Mesenteric fat pad (tissue), 1 donor: ENCODE results near the gene BCAR3. TPM values are rescaled to one million over a fixed set of nuclear protein-coding genes. Genes with fewer than 3 reads are reported as not detected.
"Not testable (repeated sequence)": the region's sequence is repeated elsewhere in the genome, so short reads cannot be mapped to it uniquely, and the experiment has no call there.

Experiments used
- DNase-seq: peaks from one replicate; pipeline ENCODE4 v3.0.0-alpha.2; 2020; ENCODE audit warnings: low spot score
- total RNA-seq: library from RNA; stranded (reverse); fragmentation: NEBNext Ultra II Directional; extraction: Animal tissue kit (Norgen Biotek cat#: 25700); gene quantifications from one replicate; pipeline ENCODE4 v1.2.1, GENCODE V29; 2021
- donor health status: DM: yes; HTN: yes; CAD: no.

The BCAR3 gene
- total RNA-seq, 1 donor from 2014 or later = 30.3 TPM

- no peak for DNase-seq
These were observed 26.3 kb upstream of the BCAR3 start for GRCh38 chr1:93707956-93708355.

DNA sequence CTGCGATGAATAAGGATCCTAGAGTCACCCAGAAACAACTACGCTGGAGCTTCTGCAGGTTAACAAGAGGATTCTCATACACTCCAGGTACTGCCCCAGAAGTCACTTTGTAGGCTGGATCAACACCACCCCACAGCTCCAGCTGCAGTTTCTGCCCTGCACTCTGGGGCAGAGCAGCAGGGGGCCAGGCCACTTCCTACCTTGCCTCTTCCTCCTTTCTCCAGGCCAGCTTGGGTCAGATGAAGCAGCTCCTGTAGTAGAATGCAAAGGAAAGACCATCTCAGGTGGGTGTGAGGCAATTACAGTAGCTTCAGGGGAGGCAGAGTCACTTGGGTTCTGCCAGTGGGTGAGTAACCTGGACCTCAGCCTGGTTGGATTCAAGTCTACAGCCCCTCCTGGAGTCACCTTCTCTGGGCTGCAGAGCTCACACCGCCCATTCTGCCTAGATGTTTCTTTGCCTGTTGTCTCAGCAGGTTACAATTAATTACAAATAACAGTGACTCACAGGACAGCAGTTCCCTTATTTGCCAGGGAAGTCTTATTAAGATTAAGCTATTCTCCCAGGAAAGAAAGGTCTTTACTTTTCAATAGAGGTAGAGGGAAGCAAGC lies 24.4 kb upstream of the BCAR3 start:
- DNase-seq = no peak

- no peak for DNase-seq
These were observed 22.4 kb upstream of the BCAR3 start for GRCh38 chr1:93704052-93704451.

- no peak for DNase-seq
These were observed 22.0 kb upstream of the BCAR3 start for GRCh38 chr1:93703643-93704042.

DNA sequence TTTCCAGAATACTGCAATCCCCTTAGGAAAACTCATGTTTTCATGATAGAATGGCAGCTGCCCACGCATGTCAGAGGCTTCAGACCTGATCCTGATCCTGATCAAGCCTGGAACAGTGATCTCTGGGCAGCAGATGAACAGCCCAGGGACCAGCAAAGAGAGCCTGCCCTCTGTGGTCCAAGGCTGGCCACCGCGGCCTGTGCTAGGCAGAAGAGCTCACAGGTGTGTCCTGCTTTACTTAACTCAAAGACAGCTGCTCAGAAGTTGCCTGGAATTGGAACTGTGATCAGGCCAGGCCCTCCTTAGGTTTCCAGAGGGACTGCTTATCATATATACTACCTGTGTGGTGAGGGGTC lies 21.2 kb upstream of the BCAR3 start:
- DNase-seq = no peak

GRCh38 chr1:93702111-93702827 lies 20.6 kb upstream of the BCAR3 start:
- DNase-seq = no peak

- DNase-seq = no peak
These were observed 20.0 kb upstream of the BCAR3 start for GRCh38 chr1:93701629-93702028.

- no peak for DNase-seq
These were observed 19.2 kb upstream of the BCAR3 start for GRCh38 chr1:93700532-93701469.

- DNase-seq = no peak
These were observed 18.0 kb upstream of the BCAR3 start for GRCh38 chr1:93699503-93700168.

- DNase-seq = no peak
These were observed 17.4 kb upstream of the BCAR3 start for GRCh38 chr1:93699049-93699384.

GRCh38 chr1:93698329-93699048 lies 16.9 kb upstream of the BCAR3 start:
- no peak for DNase-seq

DNA sequence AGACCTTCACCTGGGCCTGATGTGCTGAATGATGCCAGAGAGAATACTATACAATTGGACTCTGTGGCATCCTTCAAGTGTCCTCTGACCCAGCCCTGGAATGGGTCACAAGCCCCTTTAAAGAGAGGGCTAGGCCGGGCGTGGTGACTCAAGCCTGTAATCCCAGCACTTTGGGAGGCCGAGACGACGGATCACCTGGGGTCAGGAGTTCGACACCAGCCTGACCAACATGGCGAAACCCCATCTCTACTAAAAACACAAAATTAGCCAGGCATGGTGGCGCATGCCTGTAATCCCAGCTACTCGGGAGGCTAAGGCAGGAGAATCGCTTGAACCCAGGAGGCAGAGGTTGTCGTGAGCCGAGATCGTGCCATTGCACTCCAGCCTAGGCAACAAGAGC lies 15.9 kb upstream of the BCAR3 start:
- not testable (repeated sequence) for DNase-seq

DNA sequence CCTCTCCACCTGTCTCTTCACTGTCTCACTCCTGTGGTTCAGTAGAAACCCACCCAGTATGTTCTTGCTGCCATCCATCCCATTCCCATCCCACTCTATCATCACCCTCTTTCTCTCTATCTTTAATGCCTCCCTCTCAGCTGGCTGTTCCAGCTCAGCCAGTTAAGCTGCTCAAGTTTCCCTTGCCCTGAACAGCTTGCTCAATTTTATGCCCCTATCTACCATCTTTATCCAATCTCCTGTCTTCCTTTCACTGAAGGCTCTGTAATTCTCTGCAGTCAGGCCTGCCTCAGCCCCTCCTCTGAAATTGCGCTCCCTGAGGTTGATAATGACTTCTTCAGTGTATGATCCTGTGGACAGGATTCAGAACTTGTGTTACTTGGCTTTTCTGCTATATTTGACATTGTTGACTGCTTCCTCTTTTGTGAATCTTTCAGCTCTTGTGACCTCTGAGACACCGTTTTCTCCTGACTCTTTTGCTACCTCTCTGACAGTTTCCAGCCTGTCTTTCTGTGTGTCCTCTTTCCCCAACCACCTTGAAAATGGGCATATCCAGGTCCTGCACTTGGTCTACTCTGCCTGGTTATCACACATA lies 13.9 kb upstream of the BCAR3 start:
- no peak for DNase-seq

DNA sequence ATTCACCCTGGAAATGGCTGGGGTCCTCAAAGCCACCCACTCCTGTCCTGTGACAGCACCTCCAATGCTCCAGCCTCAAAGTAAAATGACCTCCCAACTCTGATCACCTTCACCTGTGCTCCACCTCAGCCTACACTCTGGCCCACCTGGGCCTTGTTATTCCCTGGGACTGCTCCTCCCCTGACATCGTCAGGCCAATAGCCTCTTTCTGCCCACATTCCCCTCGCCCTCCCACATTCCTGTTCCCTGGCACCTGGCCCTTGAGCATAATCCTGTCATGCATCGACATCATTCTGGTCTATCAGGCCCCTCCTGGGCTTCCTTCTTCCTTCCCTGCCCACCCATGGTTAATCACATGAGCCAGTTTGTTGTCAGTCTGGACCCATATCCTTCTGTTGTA lies 13.2 kb upstream of the BCAR3 start:
- no peak for DNase-seq

GRCh38 chr1:93694039-93694438 lies 12.4 kb upstream of the BCAR3 start:
- DNase-seq = no peak

DNA sequence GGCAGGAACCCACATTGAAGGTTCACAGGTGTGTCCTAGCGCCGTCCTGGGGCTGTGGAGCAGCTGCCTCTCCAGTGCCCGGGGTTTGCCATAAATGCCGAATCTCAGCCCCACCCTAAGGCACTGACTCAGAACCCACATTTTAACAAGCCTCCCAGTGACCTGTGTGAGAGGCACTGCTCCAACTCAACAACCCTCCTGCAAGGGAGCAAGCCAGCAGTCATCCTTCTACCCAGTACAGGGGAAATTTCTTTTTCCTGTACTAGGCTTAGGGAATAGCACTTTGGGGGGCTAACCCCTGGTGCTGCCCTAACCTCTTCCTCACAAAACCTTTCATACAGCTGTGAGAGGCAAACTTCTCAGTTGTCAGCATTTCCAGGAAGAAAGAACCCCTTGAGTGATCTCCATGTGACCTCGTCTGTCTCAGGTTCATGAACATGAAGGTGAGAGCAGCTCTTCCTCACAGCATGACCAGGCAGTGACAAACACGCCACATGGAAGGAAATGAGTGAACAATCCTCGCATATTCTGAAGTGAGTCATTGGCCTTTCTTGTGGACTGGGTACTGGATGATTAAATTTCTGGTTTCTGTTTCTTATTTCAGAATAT lies 11.4 kb upstream of the BCAR3 start:
- DNase-seq = no peak

GRCh38 chr1:93692451-93692861 lies 10.8 kb upstream of the BCAR3 start:
- DNase-seq = no peak

DNA sequence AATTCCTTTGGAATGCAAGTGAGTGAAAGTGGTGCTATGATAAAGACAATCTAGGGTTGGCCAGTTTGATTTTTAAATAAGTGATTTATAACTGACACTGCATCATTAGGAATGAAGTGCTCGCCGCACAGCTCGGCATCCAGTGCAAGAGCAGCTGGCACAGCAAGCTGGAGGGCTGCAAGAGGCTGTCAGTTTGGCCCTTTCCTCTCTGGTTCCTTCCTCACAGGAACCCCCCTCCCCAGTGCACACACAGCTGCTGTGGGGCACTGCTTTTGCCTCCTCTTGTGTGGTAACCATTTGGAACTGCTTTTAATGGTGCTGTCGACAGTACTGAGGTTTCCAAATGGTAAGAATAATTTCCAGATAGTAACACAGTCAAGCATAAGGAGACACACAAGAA lies 10.4 kb upstream of the BCAR3 start:
- DNase-seq = no peak

DNA sequence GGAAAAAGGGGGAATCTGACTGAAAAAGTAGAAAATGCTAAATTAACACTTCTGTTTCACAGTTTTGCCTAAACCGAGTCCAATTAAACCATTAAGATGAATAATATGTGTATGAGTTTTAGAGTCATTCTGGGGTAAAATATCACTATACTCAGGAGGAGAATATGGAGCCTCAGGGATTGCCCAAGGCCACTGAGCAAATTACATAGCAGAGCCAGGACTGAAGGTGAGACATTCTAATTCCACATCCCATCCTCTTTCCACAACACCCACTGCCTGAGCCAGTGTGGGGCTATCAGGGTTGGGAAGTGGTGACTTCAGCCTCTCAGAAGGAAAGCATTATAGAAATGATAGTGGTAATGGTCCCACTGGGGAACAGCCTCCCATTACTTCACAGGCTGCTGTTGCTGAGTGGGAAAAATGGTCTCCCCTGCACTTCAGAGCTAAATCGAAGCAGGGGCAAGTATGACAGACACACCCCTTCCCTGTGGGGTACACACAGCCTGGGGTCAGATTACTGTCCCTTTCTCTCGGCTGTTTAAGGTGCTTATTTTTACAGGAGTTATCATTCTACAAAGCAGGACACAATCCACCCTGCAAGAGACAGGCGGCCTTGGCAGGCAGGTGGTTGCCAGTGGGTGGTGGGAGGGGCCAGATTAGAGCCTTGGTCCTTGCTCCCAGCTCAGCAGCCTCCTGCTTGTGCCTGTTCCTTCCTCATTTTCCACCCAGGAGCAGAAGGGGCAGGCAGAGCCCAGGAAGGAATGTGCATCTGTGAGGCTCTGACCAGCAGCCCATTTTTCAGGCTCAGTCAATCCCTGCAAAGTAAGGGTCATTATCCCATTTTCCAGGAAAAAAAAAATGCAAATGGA lies 9.5 kb upstream of the BCAR3 start:
- no peak for DNase-seq
